K562 (cell line): ENCODE measurements around the gene NT5DC4. TPM values are rescaled to one million over a fixed set of nuclear protein-coding genes. Genes with fewer than 3 reads are reported as not detected.

ENCODE experiments used
- CTBP1 ChIP-seq: fragments of 450-650 bp; IDR thresholded peaks from 2 replicates; pipeline ENCODE4 v1.6.1; 2016; ENCODE audit warnings: borderline replicate concordance
- DEAF1 ChIP-seq: fragments of 450-650 bp; formaldehyde crosslinking; IDR thresholded peaks from 2 replicates; pipeline ENCODE4 v1.4.0; 2020; ENCODE audit warnings: mild to moderate bottlenecking, moderate library complexity
- EP400 ChIP-seq: fragments of 450-650 bp; IDR thresholded peaks from 2 replicates; pipeline ENCODE4 v1.6.1; 2017; ENCODE audit warnings: antibody characterized with exemption, mild to moderate bottlenecking, moderate library complexity
- FOSL1 ChIP-seq: fragments of 200-800 bp; sonication (Bioruptor generic); conservative IDR thresholded peaks from 2 replicates; pipeline ENCODE4 v1.6.1; 2016; ENCODE audit warnings: missing genetic modification characterization, missing compliant biosample characterization
- FOXM1 ChIP-seq, 2 experiments: fragments of 450-650 bp in 1 of 2; sonication (generic) in 1 of 2; formaldehyde crosslinking in 1 of 2; IDR thresholded peaks; 2 replicates each; pipeline versions ENCODE4 v1.6.1 to v1.9.0; 2017 to 2022; ENCODE audit warnings: low read depth in 2 of 2, mild to moderate bottlenecking in 2 of 2, missing genetic modification reagents in 1 of 2, moderate library complexity in 1 of 2
- FOXP1 ChIP-seq: sonication (generic); formaldehyde crosslinking; IDR thresholded peaks from 2 replicates; pipeline ENCODE4 v1.8.0; 2022; ENCODE audit warnings: mild to moderate bottlenecking, missing genetic modification reagents
- JUN ChIP-seq, 2 experiments: sonication (generic) in 1 of 2; formaldehyde crosslinking in 1 of 2; IDR thresholded peaks; 2 replicates each; pipeline versions ENCODE4 v1.6.1 to v1.8.0; 2012 to 2022; ENCODE audit warnings: borderline replicate concordance in 2 of 2, mild to moderate bottlenecking in 2 of 2, improper control_type of control experiment in 1 of 2, low read depth in 1 of 2, low read length in 1 of 2, missing genetic modification reagents in 1 of 2
- KDM1A ChIP-seq, 2 experiments: fragments of 450-650 bp; IDR thresholded peaks; 2 replicates each; pipeline ENCODE4 v1.6.1; 2016; ENCODE audit warnings: mild to moderate bottlenecking in 2 of 2
- LCOR ChIP-seq: sonication (generic); formaldehyde crosslinking; IDR thresholded peaks from 2 replicates; pipeline ENCODE4 v1.8.0; 2022; ENCODE audit warnings: mild to moderate bottlenecking, missing genetic modification reagents
- MAX ChIP-seq: sonication (generic); formaldehyde crosslinking; IDR thresholded peaks from 2 replicates; pipeline ENCODE4 v1.9.0; 2022; ENCODE audit warnings: mild to moderate bottlenecking, missing genetic modification reagents
- MCM7 ChIP-seq, 2 experiments: fragments of 450-650 bp; IDR thresholded peaks; 2 replicates each; pipeline ENCODE4 v1.6.1; 2016 to 2018
- MED1 ChIP-seq: sonication (generic); formaldehyde crosslinking; IDR thresholded peaks from 2 replicates; pipeline ENCODE4 v1.8.1; 2023; ENCODE audit warnings: missing genetic modification reagents, borderline replicate concordance
- NR3C1 ChIP-seq: sonication (generic); formaldehyde crosslinking; IDR thresholded peaks from 2 replicates; pipeline ENCODE4 v1.8.1; 2022; ENCODE audit warnings: missing genetic modification reagents
- PML ChIP-seq: IDR thresholded peaks from 2 replicates; pipeline ENCODE4 v1.6.1; 2012; ENCODE audit warnings: low read length, inconsistent platforms
- POLR2B ChIP-seq: fragments of 450-650 bp; IDR thresholded peaks from 2 replicates; pipeline ENCODE4 v1.6.1; 2018; ENCODE audit warnings: low read depth; ENCODE audit not compliant: partially characterized antibody
- POLR2G ChIP-seq: fragments of 200-400 bp; formaldehyde crosslinking; IDR thresholded peaks from 2 replicates; pipeline ENCODE4 v1.6.1; 2017; ENCODE audit warnings: low read depth, mild to moderate bottlenecking, antibody characterized with exemption, low read length, moderate library complexity
- RBM25 ChIP-seq: fragments of 200-400 bp; formaldehyde crosslinking; IDR thresholded peaks from 2 replicates; pipeline ENCODE4 v1.6.1; 2018; ENCODE audit warnings: low read length, low read depth, moderate library complexity; ENCODE audit not compliant: severe bottlenecking
- TAF9B ChIP-seq: fragments of 450-650 bp; IDR thresholded peaks from 2 replicates; pipeline ENCODE4 v1.6.1; 2018; ENCODE audit warnings: mild to moderate bottlenecking; ENCODE audit not compliant: partially characterized antibody
- U2AF1 ChIP-seq: fragments of 200-400 bp; formaldehyde crosslinking; optimal IDR thresholded peaks from 2 replicates; pipeline ENCODE3; 2017; ENCODE audit warnings: mild to moderate bottlenecking, low read depth, low read length, moderate library complexity
- ZFP36 ChIP-seq: fragments of 150-350 bp; IDR thresholded peaks from 2 replicates; pipeline ENCODE4 v1.6.1; 2018; ENCODE audit warnings: low read length, low read depth; ENCODE audit not compliant: partially characterized antibody
- ZNF134 ChIP-seq: fragments of 250-450 bp; sonication (Bioruptor Pico); conservative IDR thresholded peaks from 2 replicates; pipeline ENCODE4 v1.4.0; 2020
- ZNF184 ChIP-seq: sonication (generic); formaldehyde crosslinking; IDR thresholded peaks from 2 replicates; pipeline ENCODE4 v1.5.0; 2020; ENCODE audit warnings: missing genetic modification reagents
- ZNF3 ChIP-seq: fragments of 250-450 bp; sonication (Bioruptor Pico); IDR thresholded peaks from 2 replicates; pipeline ENCODE4 v1.5.0; 2021; ENCODE audit warnings: mild to moderate bottlenecking, moderate library complexity
- ZNF436 ChIP-seq: fragments of 250-450, 450-650 bp; sonication (Bioruptor Pico); formaldehyde crosslinking; IDR thresholded peaks from 2 replicates; pipeline ENCODE4 v1.7.0; 2020; ENCODE audit warnings: mild to moderate bottlenecking
- ZNF586 ChIP-seq: fragments of 450-650 bp; formaldehyde crosslinking; conservative IDR thresholded peaks from 2 replicates; pipeline ENCODE4 v1.4.0; 2020; ENCODE audit warnings: mild to moderate bottlenecking, moderate library complexity
- ZNF668 ChIP-seq: fragments of 250-450 bp; sonication (Bioruptor Pico); IDR thresholded peaks from 2 replicates; pipeline ENCODE4 v1.8.0; 2022; ENCODE audit warnings: mild to moderate bottlenecking, inconsistent platforms
- ZNF695 ChIP-seq: fragments of 450-650 bp; formaldehyde crosslinking; IDR thresholded peaks from 2 replicates; pipeline ENCODE4 v1.4.0; 2020; ENCODE audit warnings: mild to moderate bottlenecking, moderate library complexity
- polyA plus RNA-seq, 8 experiments: library from polyadenylated mRNA; depleted of rRNA in 4 of 8; stranded (reverse) in 5 of 8; unstranded in 3 of 8; fragments of >200 nt; fragmentation: Nextera tagmentation in 2 of 8; fragmentation: Illumina TruSeq in 1 of 8; extraction: Ambion mirVana in 2 of 8; extraction: Trizol in 1 of 8; gene quantifications; 2 replicates each; pipeline versions ENCODE4 v1.2.1 to v1.2.3, GENCODE V29; 2011 to 2014; ENCODE audit warnings: inconsistent platforms in 1 of 8, missing spikeins in 1 of 8
- total RNA-seq, 7 experiments: library from RNA; depleted of rRNA in 6 of 7; stranded (reverse); fragments of >200 nt in 6 of 7; fragmentation: Illumina TruSeq in 2 of 7; extraction: Trizol in 2 of 7; gene quantifications; 2 replicates each; pipeline versions ENCODE4 v1.2.1 to v1.2.3, GENCODE V29; 2011 to 2021; ENCODE audit warnings: low replicate concordance in 1 of 7
- TF ChIP-seq, protein P1 (sequence below): fragments of 250-450 bp; sonication (Bioruptor Pico); IDR thresholded peaks from 2 replicates; pipeline ENCODE4 v1.4.0; 2020; ENCODE audit warnings: mild to moderate bottlenecking

Gene NT5DC4
- total and polyA plus RNA-seq, 9 of the 15 experiments (the other 6 are each of a cell fraction or from before 2014, with no cell fraction given) = 0.44 to 6.9 (median 2.5) TPM

DNA sequence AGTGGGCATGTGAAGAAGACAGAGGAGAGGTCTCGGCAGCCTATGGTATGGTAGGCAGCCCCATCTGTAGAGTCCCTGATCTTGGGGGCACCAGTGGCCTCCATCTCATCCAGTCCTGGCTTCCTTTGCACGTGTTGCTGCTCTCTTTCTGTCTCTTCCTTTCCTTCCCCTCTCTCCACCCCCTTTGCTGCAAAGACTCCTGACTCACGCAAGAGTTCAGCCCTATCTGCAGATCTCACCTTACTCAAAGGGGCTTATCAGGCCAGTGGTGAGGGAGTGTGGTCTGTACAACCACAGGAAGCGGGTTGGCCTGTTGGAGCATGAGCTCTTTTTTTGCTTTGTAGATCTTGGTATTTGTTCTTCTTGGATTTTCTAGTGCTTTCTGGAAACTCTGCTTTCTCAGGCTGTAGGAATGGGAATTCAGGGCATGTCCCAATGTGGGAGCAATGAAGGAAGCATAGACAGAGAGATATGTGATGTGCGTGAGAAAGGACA lies 14.6 kb upstream of the NT5DC4 start (continued):
- TF ChIP-seq U2AF1 = no peak
- TF ChIP-seq PML = peak; percentile 93
- no peak for TF ChIP-seq ZNF695 (CRISPR knock-in tag)
- peak; percentile 98 for TF ChIP-seq KDM1A (IDR thresholded peaks at IDR 0.05)
- TF ChIP-seq MED1 (CRISPR knock-in tag) = no peak
- TF ChIP-seq MAX (CRISPR knock-in tag) = peak; percentile 88
- peak; percentile 83 for TF ChIP-seq FOXM1 (IDR thresholded peaks at IDR 0.05; ENCODE audit: low read depth)
- TF ChIP-seq FOXM1 (CRISPR knock-in tag; IDR thresholded peaks at IDR 0.05; ENCODE audit: low read depth) = 0 out of 2 replicates have a peak, but pooled peaks have one; percentile 47
- TF ChIP-seq FOSL1 (tag) = peak; percentile 95
- no peak for TF ChIP-seq ZNF3
- TF ChIP-seq JUN (IDR thresholded peaks at IDR 0.05; ENCODE audit: borderline replicate concordance, low read depth, low read length) = peak; percentile 92
- no peak for TF ChIP-seq JUN (CRISPR knock-in tag; IDR thresholded peaks at IDR 0.05; ENCODE audit: borderline replicate concordance)
- TF ChIP-seq, protein P1, sequence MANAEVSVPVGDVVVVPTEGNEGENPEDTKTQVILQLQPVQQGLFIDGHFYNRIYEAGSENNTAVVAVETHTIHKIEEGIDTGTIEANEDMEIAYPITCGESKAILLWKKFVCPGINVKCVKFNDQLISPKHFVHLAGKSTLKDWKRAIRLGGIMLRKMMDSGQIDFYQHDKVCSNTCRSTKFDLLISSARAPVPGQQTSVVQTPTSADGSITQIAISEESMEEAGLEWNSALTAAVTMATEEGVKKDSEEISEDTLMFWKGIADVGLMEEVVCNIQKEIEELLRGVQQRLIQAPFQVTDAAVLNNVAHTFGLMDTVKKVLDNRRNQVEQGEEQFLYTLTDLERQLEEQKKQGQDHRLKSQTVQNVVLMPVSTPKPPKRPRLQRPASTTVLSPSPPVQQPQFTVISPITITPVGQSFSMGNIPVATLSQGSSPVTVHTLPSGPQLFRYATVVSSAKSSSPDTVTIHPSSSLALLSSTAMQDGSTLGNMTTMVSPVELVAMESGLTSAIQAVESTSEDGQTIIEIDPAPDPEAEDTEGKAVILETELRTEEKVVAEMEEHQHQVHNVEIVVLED (CRISPR knock-in tag) = no peak
- no peak for TF ChIP-seq DEAF1 (CRISPR knock-in tag)
- peak; percentile 84 for TF ChIP-seq EP400
- TF ChIP-seq RBM25 = no peak
- TF ChIP-seq NR3C1 (CRISPR knock-in tag) = no peak
- TF ChIP-seq ZNF586 = no peak
- TF ChIP-seq TAF9B = peak; percentile 75
- TF ChIP-seq POLR2G = no peak
- peak; percentile 58; the same call in 1 of the 2 replicates for TF ChIP-seq ZNF134 (CRISPR knock-in tag)
- no peak for TF ChIP-seq ZNF436 (CRISPR knock-in tag)
- no peak for TF ChIP-seq MCM7 (IDR thresholded peaks at IDR 0.05)
- no peak for TF ChIP-seq FOXP1 (CRISPR knock-in tag)
- no peak for TF ChIP-seq ZNF668
- peak; percentile 98 for TF ChIP-seq CTBP1
- no peak for TF ChIP-seq ZNF184 (CRISPR knock-in tag)
- peak; percentile 57 for TF ChIP-seq POLR2B
- peak; percentile 37 for TF ChIP-seq ZFP36
- peak; percentile 87 for TF ChIP-seq LCOR
